Measurements from ENCODE around the gene RAD23A.

The RAD23A gene

GRCh38 chr19:12985049-12985776 lies 39.6 kb downstream of the RAD23A start:
- no peak for DNase-seq

- DNase-seq = no peak
Measured at GRCh38 chr19:12986726-12987125, 41.1 kb downstream of the RAD23A start.

- no peak for DNase-seq
Measured at GRCh38 chr19:12987190-12987589, 41.5 kb downstream of the RAD23A start.

- DNase-seq = no peak
Measured at GRCh38 chr19:12987781-12988180, 42.1 kb downstream of the RAD23A start.

GRCh38 chr19:12990431-12990830 lies 44.8 kb downstream of the RAD23A start:
- DNase-seq = no peak

- no peak for DNase-seq
Measured at GRCh38 chr19:12990853-12991252, 45.2 kb downstream of the RAD23A start.

GRCh38 chr19:12991296-12991695 lies 45.6 kb downstream of the RAD23A start:
- no peak for DNase-seq

GRCh38 chr19:12992729-12993128 lies 47.1 kb downstream of the RAD23A start:
- DNase-seq = no peak

- DNase-seq = no peak
Measured at GRCh38 chr19:12993562-12993961, 47.9 kb downstream of the RAD23A start.

- DNase-seq = peak; percentile 71
Measured at GRCh38 chr19:12994701-12995595, 49.3 kb downstream of the RAD23A start, which contains the start of gene NFIX. TSS of gene NFIX (plus strand) at chr19:12995475. CDS start at chr19:12995838, 363 bp downstream.

GRCh38 chr19:12995596-12996405 lies 50.1 kb downstream of the RAD23A start:
- no peak for DNase-seq

- no peak for DNase-seq
Measured at GRCh38 chr19:12996406-12997094, 50.9 kb downstream of the RAD23A start.

GRCh38 chr19:12997179-12997966 lies 51.7 kb downstream of the RAD23A start:
- no peak for DNase-seq

- no peak for DNase-seq
Measured at GRCh38 chr19:12997967-12998940, 52.6 kb downstream of the RAD23A start.

GRCh38 chr19:13001166-13001501 lies 55.5 kb downstream of the RAD23A start:
- no peak for DNase-seq

- DNase-seq = no peak
Measured at GRCh38 chr19:13001502-13002165, 56.0 kb downstream of the RAD23A start.

GRCh38 chr19:13002166-13002898 lies 56.7 kb downstream of the RAD23A start:
- no peak for DNase-seq

- no peak for DNase-seq
Measured at GRCh38 chr19:13003081-13003480, 57.4 kb downstream of the RAD23A start.
